CD4-positive, alpha-beta T cell treated with Interleukin-4 for 1 hour (primary cell): ENCODE measurements around the gene MALL.
"Not testable (repeated sequence)": the region's sequence is repeated elsewhere in the genome, so short reads cannot be mapped to it uniquely, and the experiment has no call there.

ENCODE experiments used
- DNase-seq, 2 donors: peaks; one replicate each; pipeline ENCODE4 v3.0.0-alpha.2; 2020 to 2022

Gene MALL

GRCh38 chr2:110115291-110116032, at the start of gene MALL:
TSS of gene MALL (minus strand) at chr2:110115822. CDS start at chr2:110115792, 30 bp downstream.
- no peak for DNase-seq

GRCh38 chr2:110157153-110157793, 41.7 kb upstream of the MALL start:
- peak in 1 of 2 donors; percentile 26 for DNase-seq

GRCh38 chr2:110154828-110155227, 39.2 kb upstream of the MALL start:
- DNase-seq: not testable (repeated sequence)

GRCh38 chr2:110154188-110154587, 38.6 kb upstream of the MALL start:
- DNase-seq: not testable (repeated sequence)

GRCh38 chr2:110153416-110153815, 37.8 kb upstream of the MALL start:
- no peak for DNase-seq

GRCh38 chr2:110152943-110153342, 37.3 kb upstream of the MALL start:
- no peak for DNase-seq

GRCh38 chr2:110149330-110150220, 34.0 kb upstream of the MALL start:
- no peak for DNase-seq

GRCh38 chr2:110146945-110147332, 31.3 kb upstream of the MALL start:
- DNase-seq: no peak

- no peak for DNase-seq
These were observed 30.7 kb upstream of the MALL start for GRCh38 chr2:110146183-110146944.

- DNase-seq: no peak
These were observed 28.4 kb upstream of the MALL start for GRCh38 chr2:110143982-110144381.

- no peak for DNase-seq
These were observed 24.8 kb upstream of the MALL start for GRCh38 chr2:110140401-110140800.

- DNase-seq: no peak
These were observed 18.4 kb upstream of the MALL start for GRCh38 chr2:110134025-110134424.

- DNase-seq: no peak
These were observed 15.5 kb upstream of the MALL start for GRCh38 chr2:110131166-110131565.

GRCh38 chr2:110130757-110131156, 15.1 kb upstream of the MALL start:
- DNase-seq: no peak

GRCh38 chr2:110126906-110127305, 11.3 kb upstream of the MALL start:
- no peak for DNase-seq

- DNase-seq: no peak
These were observed 10.6 kb upstream of the MALL start for GRCh38 chr2:110126086-110126773.

- DNase-seq: no peak
These were observed 9.5 kb upstream of the MALL start for GRCh38 chr2:110124939-110125691.

- DNase-seq: no peak
These were observed 8.6 kb upstream of the MALL start for GRCh38 chr2:110124038-110124825.

GRCh38 chr2:110121592-110121991, 6.0 kb upstream of the MALL start:
- DNase-seq: no peak

GRCh38 chr2:110121052-110121334, 5.4 kb upstream of the MALL start:
- DNase-seq: no peak
